Uterus (tissue), 2 donors: ENCODE measurements around the gene SCN4A.
"Not testable (repeated sequence)": the region's sequence is repeated elsewhere in the genome, so short reads cannot be mapped to it uniquely, and the experiment has no call there.

Experiments
- POLR2A ChIP-seq, 2 donors: fragments of 450-650 bp; IDR thresholded peaks; one replicate each; pipeline ENCODE4 v1.6.1; 2016; ENCODE audit warnings: antibody characterized with exemption in 2 of 2, mild to moderate bottlenecking in 1 of 2, moderate library complexity in 1 of 2
- TF ChIP-seq, protein P1 (sequence below), 4 experiments: fragments of 200-600 bp in 2 of 4; fragments of 450-650 bp in 2 of 4; sonication (generic) in 2 of 4; IDR thresholded peaks; one replicate each; pipeline ENCODE4 v1.5.1; 2016 to 2019; ENCODE audit warnings: antibody characterized with exemption in 4 of 4, mild to moderate bottlenecking in 2 of 4, moderate library complexity in 1 of 4

GRCh38 chr17:63982641-63983040 is 9.9 kb upstream of the SCN4A start:
- TF ChIP-seq, protein P1, sequence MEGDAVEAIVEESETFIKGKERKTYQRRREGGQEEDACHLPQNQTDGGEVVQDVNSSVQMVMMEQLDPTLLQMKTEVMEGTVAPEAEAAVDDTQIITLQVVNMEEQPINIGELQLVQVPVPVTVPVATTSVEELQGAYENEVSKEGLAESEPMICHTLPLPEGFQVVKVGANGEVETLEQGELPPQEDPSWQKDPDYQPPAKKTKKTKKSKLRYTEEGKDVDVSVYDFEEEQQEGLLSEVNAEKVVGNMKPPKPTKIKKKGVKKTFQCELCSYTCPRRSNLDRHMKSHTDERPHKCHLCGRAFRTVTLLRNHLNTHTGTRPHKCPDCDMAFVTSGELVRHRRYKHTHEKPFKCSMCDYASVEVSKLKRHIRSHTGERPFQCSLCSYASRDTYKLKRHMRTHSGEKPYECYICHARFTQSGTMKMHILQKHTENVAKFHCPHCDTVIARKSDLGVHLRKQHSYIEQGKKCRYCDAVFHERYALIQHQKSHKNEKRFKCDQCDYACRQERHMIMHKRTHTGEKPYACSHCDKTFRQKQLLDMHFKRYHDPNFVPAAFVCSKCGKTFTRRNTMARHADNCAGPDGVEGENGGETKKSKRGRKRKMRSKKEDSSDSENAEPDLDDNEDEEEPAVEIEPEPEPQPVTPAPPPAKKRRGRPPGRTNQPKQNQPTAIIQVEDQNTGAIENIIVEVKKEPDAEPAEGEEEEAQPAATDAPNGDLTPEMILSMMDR (IDR thresholded peaks at IDR 0.05) = not testable (repeated sequence)
- TF ChIP-seq POLR2A (IDR thresholded peaks at IDR 0.05) = not testable (repeated sequence)
